ENCODE data around the gene CLRN1. TPM values are rescaled to one million over a fixed set of nuclear protein-coding genes. Genes with fewer than 3 reads are reported as not detected.

CLRN1 gene
- total RNA-seq, 6 experiments from 2014 or later: not detected

- Mint-ChIP-seq H3K4me3 (no peak overlapping the region), H3K36me3 (ENCODE audit: low read depth) (no peaks in the 10 kb centered on the region), H3K9me3 (no peaks in the 10 kb centered on the region), H3K27ac (no peak overlapping the region), H3K4me1 (ENCODE audit: low read depth) (no peaks in the 10 kb centered on the region), H3K27me3 (ENCODE audit: insufficient read depth) (peaks cover 29% of the 10 kb centered on the region)
- no peak for DNase-seq
- TF ChIP-seq CTCF (IDR thresholded peaks at IDR 0.05): no peak
These were observed 59.2 kb downstream of the CLRN1 start for GRCh38 chr3:150913133-150913922.

GRCh38 chr3:150912501-150912900, 60.0 kb downstream of the CLRN1 start:
- peaks cover 22% of the 10 kb centered on the region for H3K27me3 Mint-ChIP-seq (ENCODE audit: insufficient read depth)
- no peak for TF ChIP-seq CTCF (IDR thresholded peaks at IDR 0.05)
- no peaks in the 10 kb centered on the region for H3K36me3 Mint-ChIP-seq (ENCODE audit: low read depth)
- H3K9me3 Mint-ChIP-seq: no peaks in the 10 kb centered on the region
- DNase-seq: no peak
- no peak overlapping the region for H3K27ac Mint-ChIP-seq
- H3K4me3 Mint-ChIP-seq: no peak overlapping the region
- H3K4me1 Mint-ChIP-seq (ENCODE audit: low read depth): no peaks in the 10 kb centered on the region

- H3K9me3 Mint-ChIP-seq: no peaks in the 10 kb centered on the region
- no peak for TF ChIP-seq CTCF (IDR thresholded peaks at IDR 0.05)
- peaks cover 23% of the 10 kb centered on the region for H3K27me3 Mint-ChIP-seq (ENCODE audit: insufficient read depth)
- no peak overlapping the region for H3K4me3 Mint-ChIP-seq
- no peaks in the 10 kb centered on the region for H3K36me3 Mint-ChIP-seq (ENCODE audit: low read depth)
- no peak for DNase-seq
- H3K27ac Mint-ChIP-seq: no peak overlapping the region
- H3K4me1 Mint-ChIP-seq (ENCODE audit: low read depth): no peaks in the 10 kb centered on the region
These were observed 60.8 kb downstream of the CLRN1 start for GRCh38 chr3:150911771-150912170.

- Mint-ChIP-seq H3K36me3 (ENCODE audit: low read depth) (no peaks in the 10 kb centered on the region), H3K27me3 (ENCODE audit: insufficient read depth) (peaks cover 33% of the 10 kb centered on the region), H3K27ac (no peak overlapping the region), H3K9me3 (no peaks in the 10 kb centered on the region), H3K4me1 (ENCODE audit: low read depth) (no peaks in the 10 kb centered on the region), H3K4me3 (no peak overlapping the region)
- DNase-seq: no peak
- TF ChIP-seq CTCF (IDR thresholded peaks at IDR 0.05): no peak
These were observed 66.1 kb downstream of the CLRN1 start for GRCh38 chr3:150906461-150906860.

GRCh38 chr3:150905746-150906145, 66.8 kb downstream of the CLRN1 start:
- H3K27me3 Mint-ChIP-seq (ENCODE audit: insufficient read depth): peaks cover 37% of the 10 kb centered on the region
- H3K9me3 Mint-ChIP-seq: no peaks in the 10 kb centered on the region
- no peaks in the 10 kb centered on the region for H3K36me3 Mint-ChIP-seq (ENCODE audit: low read depth)
- no peak overlapping the region for H3K4me3 Mint-ChIP-seq
- H3K27ac Mint-ChIP-seq: no peak overlapping the region
- DNase-seq: no peak
- TF ChIP-seq CTCF (IDR thresholded peaks at IDR 0.05): no peak
- no peaks in the 10 kb centered on the region for H3K4me1 Mint-ChIP-seq (ENCODE audit: low read depth)
